Liver (tissue), 9 donors: ENCODE measurements around the gene IL1RAP. TPM values are rescaled to one million over a fixed set of nuclear protein-coding genes. Genes with fewer than 3 reads are reported as not detected.
A peak's percentile ranks its signal among the peaks of the same experiment; 100 is the strongest.

ENCODE experiments used
- DNase-seq: peaks from one replicate; pipeline ENCODE4 v3.0.0-alpha.2; 2017; ENCODE audit warnings: low spot score
- H3K27ac ChIP-seq, 2 donors: one replicate each; pipeline ENCODE4 v1.7.0; 2013; ENCODE audit warnings: inconsistent platforms in 2 of 2, low read length in 2 of 2, control low read depth in 1 of 2, low read depth in 1 of 2, mild to moderate bottlenecking in 1 of 2
- H3K27me3 ChIP-seq, 4 donors: one replicate each; pipeline versions ENCODE4 v1.6.1 to v1.7.0; 2013; ENCODE audit warnings: low read length in 3 of 4, inconsistent platforms in 1 of 4, mild to moderate bottlenecking in 1 of 4, moderate library complexity in 1 of 4; ENCODE audit not compliant: control insufficient read depth in 4 of 4, insufficient read depth in 4 of 4
- H3K36me3 ChIP-seq, 4 donors: one replicate each; pipeline versions ENCODE4 v1.6.1 to v1.7.0; 2013; ENCODE audit warnings: low read length in 3 of 4, mild to moderate bottlenecking in 3 of 4, low read depth in 1 of 4, moderate library complexity in 1 of 4; ENCODE audit not compliant: control insufficient read depth in 4 of 4, insufficient read depth in 3 of 4
- H3K4me1 ChIP-seq, 4 donors: one replicate each; pipeline versions ENCODE4 v1.6.1 to v1.7.0; 2013; ENCODE audit warnings: low read length in 3 of 4, mild to moderate bottlenecking in 3 of 4, moderate library complexity in 1 of 4; ENCODE audit not compliant: control insufficient read depth in 4 of 4, insufficient read depth in 4 of 4
- H3K4me3 ChIP-seq, 3 donors: one replicate each; pipeline versions ENCODE4 v1.6.1 to v1.7.0; 2013; ENCODE audit warnings: low read length in 3 of 3, control low read depth in 1 of 3, low read depth in 1 of 3, mild to moderate bottlenecking in 1 of 3
- H3K9ac ChIP-seq, 2 donors: one replicate each; pipeline ENCODE4 v1.7.0; 2013; ENCODE audit warnings: low read length in 2 of 2, mild to moderate bottlenecking in 2 of 2, moderate library complexity in 2 of 2, control low read depth in 1 of 2, low read depth in 1 of 2
- H3K9me3 ChIP-seq, 4 donors: one replicate each; pipeline versions ENCODE4 v1.6.1 to v1.7.0; 2013; ENCODE audit warnings: low read length in 3 of 4; ENCODE audit not compliant: control insufficient read depth in 4 of 4
- ATF3 ChIP-seq: IDR thresholded peaks from 2 replicates; pipeline ENCODE4 v1.6.1; 2016; ENCODE audit warnings: antibody characterized with exemption
- CTCF ChIP-seq: fragments of 150-350 bp; IDR thresholded peaks from 2 replicates; pipeline ENCODE4 v1.5.1; 2017; ENCODE audit warnings: improper control_type of control experiment, low read depth, low read length; ENCODE audit not compliant: missing input control
- EGR1 ChIP-seq, 2 donors: IDR thresholded peaks; 2 replicates each; pipeline ENCODE4 v1.6.1; 2016 to 2018; ENCODE audit warnings: antibody characterized with exemption in 2 of 2, low read depth in 2 of 2
- FOXA1 ChIP-seq: IDR thresholded peaks from 2 replicates; pipeline ENCODE4 v1.6.1; 2016; ENCODE audit warnings: antibody characterized with exemption
- FOXA2 ChIP-seq: IDR thresholded peaks from 2 replicates; pipeline ENCODE4 v1.6.1; 2016; ENCODE audit warnings: antibody characterized with exemption
- GABPA ChIP-seq, 2 donors: IDR thresholded peaks in 1 of 2; conservative IDR thresholded peaks in 1 of 2; 2 replicates each; pipeline ENCODE4 v1.6.1; 2016; ENCODE audit warnings: antibody characterized with exemption in 2 of 2, mild to moderate bottlenecking in 1 of 2, moderate library complexity in 1 of 2
- HNF4A ChIP-seq, 2 donors: conservative IDR thresholded peaks; 2 replicates each; pipeline ENCODE4 v1.6.1; 2016; ENCODE audit warnings: antibody characterized with exemption in 2 of 2, mild to moderate bottlenecking in 2 of 2
- HNF4G ChIP-seq: IDR thresholded peaks from 2 replicates; pipeline ENCODE4 v1.6.1; 2016; ENCODE audit warnings: antibody characterized with exemption
- JUND ChIP-seq, 2 donors: IDR thresholded peaks; 2 replicates each; pipeline ENCODE4 v1.6.1; 2016; ENCODE audit warnings: antibody characterized with exemption in 2 of 2
- MAX ChIP-seq: IDR thresholded peaks from 2 replicates; pipeline ENCODE4 v1.6.1; 2016; ENCODE audit warnings: antibody characterized with exemption
- NR2F2 ChIP-seq: IDR thresholded peaks from 2 replicates; pipeline ENCODE4 v1.6.1; 2016; ENCODE audit warnings: antibody characterized with exemption
- RAD21 ChIP-seq, 2 donors: IDR thresholded peaks; 2 replicates each; pipeline ENCODE4 v1.6.1; 2016; ENCODE audit warnings: antibody characterized with exemption in 2 of 2, mild to moderate bottlenecking in 2 of 2
- RXRA ChIP-seq, 2 donors: IDR thresholded peaks; 2 replicates each; pipeline ENCODE4 v1.6.1; 2017 to 2018; ENCODE audit warnings: antibody characterized with exemption in 2 of 2, mild to moderate bottlenecking in 1 of 2
- SP1 ChIP-seq: IDR thresholded peaks from 2 replicates; pipeline ENCODE4 v1.6.1; 2018; ENCODE audit warnings: antibody characterized with exemption, mild to moderate bottlenecking
- TAF1 ChIP-seq: conservative IDR thresholded peaks from 2 replicates; pipeline ENCODE4 v1.6.1; 2016; ENCODE audit warnings: antibody characterized with exemption, mild to moderate bottlenecking
- WGBS: extraction: QIAGEN DNeasy Blood & Tissue Kit; methylation state at CpG from one replicate; pipeline ENCODE4 v1.1.7; 2013; 5-methylcytosine and 5-hydroxymethylcytosine counted together
- polyA plus RNA-seq, 2 donors: library from polyadenylated mRNA; stranded (reverse) in 1 of 2; unstranded in 1 of 2; fragments of 200-250 nt in 1 of 2; fragments of >200 nt in 1 of 2; fragmentation: Nextera tagmentation in 1 of 2; extraction: Ambion mirVana in 1 of 2; gene quantifications; one replicate each; pipeline versions ENCODE4 v1.2.1 to v1.2.3, GENCODE V29; 2013 to 2015
- total RNA-seq, 2 donors: library from RNA; depleted of rRNA; stranded (reverse); fragments of >200 nt; gene quantifications; one replicate each; pipeline ENCODE4 v1.2.3, GENCODE V29; 2014
- TF ChIP-seq, protein P1 (sequence below): IDR thresholded peaks from 2 replicates; pipeline ENCODE4 v1.6.1; 2016; ENCODE audit warnings: antibody characterized with exemption
- TF ChIP-seq, protein P2 (sequence below): IDR thresholded peaks from 2 replicates; pipeline ENCODE4 v1.6.1; 2016; ENCODE audit warnings: antibody characterized with exemption, mild to moderate bottlenecking
- donor health status: healthy.
- donor health status: healthy.
- donor health status: healthy.
- donor health status: healthy.
- donor health status: healthy.

The IL1RAP gene
- total and polyA plus RNA-seq, 4 donors = 53.7 to 230 (median 71.6) TPM

DNA sequence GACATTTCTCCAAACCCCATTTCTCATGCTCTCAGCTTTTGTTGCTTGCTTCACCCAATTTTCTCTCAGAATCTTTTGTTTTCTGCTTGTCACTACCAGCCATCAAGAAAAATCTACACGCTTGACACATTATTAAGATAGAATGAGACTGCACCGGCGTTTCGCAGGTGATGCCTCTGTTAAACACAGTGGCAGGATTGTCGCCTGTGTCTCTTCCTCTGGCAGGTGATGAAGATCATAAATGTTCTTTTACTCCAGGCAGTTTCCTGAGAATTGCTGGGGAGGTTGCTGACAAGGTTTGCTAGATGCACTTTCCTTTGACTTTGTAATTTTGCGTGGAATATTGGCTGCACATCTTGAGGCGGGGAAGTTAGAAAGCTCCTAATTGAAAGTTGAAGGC, 75.4 kb downstream of the IL1RAP start:
- Histone ChIP-seq H3K9me3 (no peaks in the 10 kb centered on the region), H3K4me1 (peaks cover 4 to 32% (median 12%) of the 10 kb centered on the region in 4 donors), H3K9ac (no peak overlapping the region), H3K27me3 (no peaks in the 10 kb centered on the region), H3K36me3 (peaks cover 0 to 5% (median 2%) of the 10 kb centered on the region in 4 donors), H3K27ac (peak overlapping the region in 1 of 2 donors; percentile 3), H3K4me3 (no peak overlapping the region)
- 95% methylated on average over 7 of the region's 7 CpGs for WGBS
- no peak for TF ChIP-seq JUND (IDR thresholded peaks at IDR 0.05)
- TF ChIP-seq FOXA1 = no peak
- TF ChIP-seq NR2F2 = no peak
- TF ChIP-seq HNF4A (conservative IDR thresholded peaks at IDR 0.05) = no peak
- no peak for TF ChIP-seq TAF1
- TF ChIP-seq, protein P1, sequence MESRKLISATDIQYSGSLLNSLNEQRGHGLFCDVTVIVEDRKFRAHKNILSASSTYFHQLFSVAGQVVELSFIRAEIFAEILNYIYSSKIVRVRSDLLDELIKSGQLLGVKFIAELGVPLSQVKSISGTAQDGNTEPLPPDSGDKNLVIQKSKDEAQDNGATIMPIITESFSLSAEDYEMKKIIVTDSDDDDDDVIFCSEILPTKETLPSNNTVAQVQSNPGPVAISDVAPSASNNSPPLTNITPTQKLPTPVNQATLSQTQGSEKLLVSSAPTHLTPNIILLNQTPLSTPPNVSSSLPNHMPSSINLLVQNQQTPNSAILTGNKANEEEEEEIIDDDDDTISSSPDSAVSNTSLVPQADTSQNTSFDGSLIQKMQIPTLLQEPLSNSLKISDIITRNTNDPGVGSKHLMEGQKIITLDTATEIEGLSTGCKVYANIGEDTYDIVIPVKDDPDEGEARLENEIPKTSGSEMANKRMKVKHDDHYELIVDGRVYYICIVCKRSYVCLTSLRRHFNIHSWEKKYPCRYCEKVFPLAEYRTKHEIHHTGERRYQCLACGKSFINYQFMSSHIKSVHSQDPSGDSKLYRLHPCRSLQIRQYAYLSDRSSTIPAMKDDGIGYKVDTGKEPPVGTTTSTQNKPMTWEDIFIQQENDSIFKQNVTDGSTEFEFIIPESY = no peak
- no peak for TF ChIP-seq MAX
- TF ChIP-seq, protein P2, sequence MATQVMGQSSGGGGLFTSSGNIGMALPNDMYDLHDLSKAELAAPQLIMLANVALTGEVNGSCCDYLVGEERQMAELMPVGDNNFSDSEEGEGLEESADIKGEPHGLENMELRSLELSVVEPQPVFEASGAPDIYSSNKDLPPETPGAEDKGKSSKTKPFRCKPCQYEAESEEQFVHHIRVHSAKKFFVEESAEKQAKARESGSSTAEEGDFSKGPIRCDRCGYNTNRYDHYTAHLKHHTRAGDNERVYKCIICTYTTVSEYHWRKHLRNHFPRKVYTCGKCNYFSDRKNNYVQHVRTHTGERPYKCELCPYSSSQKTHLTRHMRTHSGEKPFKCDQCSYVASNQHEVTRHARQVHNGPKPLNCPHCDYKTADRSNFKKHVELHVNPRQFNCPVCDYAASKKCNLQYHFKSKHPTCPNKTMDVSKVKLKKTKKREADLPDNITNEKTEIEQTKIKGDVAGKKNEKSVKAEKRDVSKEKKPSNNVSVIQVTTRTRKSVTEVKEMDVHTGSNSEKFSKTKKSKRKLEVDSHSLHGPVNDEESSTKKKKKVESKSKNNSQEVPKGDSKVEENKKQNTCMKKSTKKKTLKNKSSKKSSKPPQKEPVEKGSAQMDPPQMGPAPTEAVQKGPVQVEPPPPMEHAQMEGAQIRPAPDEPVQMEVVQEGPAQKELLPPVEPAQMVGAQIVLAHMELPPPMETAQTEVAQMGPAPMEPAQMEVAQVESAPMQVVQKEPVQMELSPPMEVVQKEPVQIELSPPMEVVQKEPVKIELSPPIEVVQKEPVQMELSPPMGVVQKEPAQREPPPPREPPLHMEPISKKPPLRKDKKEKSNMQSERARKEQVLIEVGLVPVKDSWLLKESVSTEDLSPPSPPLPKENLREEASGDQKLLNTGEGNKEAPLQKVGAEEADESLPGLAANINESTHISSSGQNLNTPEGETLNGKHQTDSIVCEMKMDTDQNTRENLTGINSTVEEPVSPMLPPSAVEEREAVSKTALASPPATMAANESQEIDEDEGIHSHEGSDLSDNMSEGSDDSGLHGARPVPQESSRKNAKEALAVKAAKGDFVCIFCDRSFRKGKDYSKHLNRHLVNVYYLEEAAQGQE = no peak
- TF ChIP-seq ATF3 = no peak
- TF ChIP-seq HNF4G = no peak
- DNase-seq = no peak

GRCh38 chr3:190591080-190591479, 77.2 kb downstream of the IL1RAP start:
- 27% methylated on average over 6 of the region's 6 CpGs for WGBS

More at GRCh38 chr3:190591080-190591479, 77.2 kb downstream of the IL1RAP start:
- Histone ChIP-seq H3K9me3 (no peaks in the 10 kb centered on the region), H3K4me1 (peaks cover 4 to 42% (median 17%) of the 10 kb centered on the region in 4 donors), H3K27me3 (no peaks in the 10 kb centered on the region), H3K4me3 (no peak overlapping the region), H3K9ac (peak overlapping the region in 1 of 2 donors; percentile 73), H3K27ac (peak overlapping the region; percentile 78 to 80), H3K36me3 (peaks cover 0 to 5% (median 1%) of the 10 kb centered on the region in 4 donors)
- DNase-seq = no peak
- TF ChIP-seq EGR1 (IDR thresholded peaks at IDR 0.05; ENCODE audit: low read depth in 2 of 2) (no peak), MAX (peak; percentile 30), FOXA1 (peak; percentile 44), HNF4G (no peak), RXRA (IDR thresholded peaks at IDR 0.05) (peak; percentile 23 to 33), RAD21 (IDR thresholded peaks at IDR 0.05) (peak in 1 of 2 donors; percentile 7), TAF1 (no peak), SP1 (peak; percentile 35), GABPA (IDR thresholded peaks at IDR 0.05 in 1 of 2, conservative IDR thresholded peaks at IDR 0.05 in 1 of 2) (no peak), FOXA2 (peak; percentile 71), HNF4A (conservative IDR thresholded peaks at IDR 0.05) (peak; percentile 8 to 19), NR2F2 (no peak), CTCF (no peak)
- TF ChIP-seq, protein P2 = peak; percentile 12
- TF ChIP-seq, protein P1 = no peak
